Endodermal cell (in vitro differentiated cells): ENCODE data around the gene SUGCT. TPM values are rescaled to one million over a fixed set of nuclear protein-coding genes. Genes with fewer than 3 reads are reported as not detected.

ENCODE experiments used
- DNase-seq: peaks from one replicate; pipeline ENCODE4 v3.0.0-alpha.2; 2017
- H3K27ac ChIP-seq: 2 replicates; pipeline ENCODE4 v1.5.1; 2013; ENCODE audit warnings: mild to moderate bottlenecking, low read depth, low read length, moderate library complexity
- H3K27me3 ChIP-seq: 2 replicates; pipeline ENCODE4 v1.6.1; 2013; ENCODE audit warnings: mild to moderate bottlenecking, low read length, moderate library complexity; ENCODE audit not compliant: insufficient read depth, control insufficient read depth, poor library complexity, severe bottlenecking
- H3K36me3 ChIP-seq: 2 replicates; pipeline ENCODE4 v1.7.0; 2013; ENCODE audit warnings: mild to moderate bottlenecking, low read length, moderate library complexity; ENCODE audit not compliant: control insufficient read depth, insufficient read depth
- H3K4me1 ChIP-seq: one replicate; pipeline ENCODE4 v1.7.0; 2013; ENCODE audit warnings: low read length; ENCODE audit not compliant: control insufficient read depth, insufficient read depth
- H3K4me3 ChIP-seq: 2 replicates; pipeline ENCODE4 v1.5.1; 2013; ENCODE audit warnings: mild to moderate bottlenecking, low read length, moderate library complexity
- H3K9ac ChIP-seq: 2 replicates; pipeline ENCODE4 v1.6.1; 2013; ENCODE audit warnings: mild to moderate bottlenecking, low read length, moderate library complexity; ENCODE audit not compliant: poor library complexity, severe bottlenecking; ENCODE audit errors: extremely low read depth
- H3K9me3 ChIP-seq: 2 replicates; pipeline ENCODE4 v1.6.1; 2013; ENCODE audit warnings: mild to moderate bottlenecking, low read length, moderate library complexity; ENCODE audit not compliant: control insufficient read depth
- H3K27ac Mint-ChIP-seq: 2 replicates; pipeline ENCODE4 v1.8.0; 2020; ENCODE audit warnings: mixed read lengths
- H3K27me3 Mint-ChIP-seq: 2 replicates; pipeline ENCODE4 v1.8.0; 2021; ENCODE audit warnings: mild to moderate bottlenecking, mixed read lengths; ENCODE audit not compliant: insufficient read depth
- H3K36me3 Mint-ChIP-seq: 2 replicates; pipeline ENCODE4 v1.8.0; 2020; ENCODE audit warnings: low read depth, mixed read lengths
- H3K4me1 Mint-ChIP-seq: 2 replicates; pipeline ENCODE4 v1.8.0; 2020; ENCODE audit warnings: mixed read lengths
- H3K4me3 Mint-ChIP-seq: 2 replicates; pipeline ENCODE4 v1.8.0; 2020; ENCODE audit warnings: mild to moderate bottlenecking, moderate library complexity, mixed read lengths
- H3K9me3 Mint-ChIP-seq: 2 replicates; pipeline ENCODE4 v1.8.0; 2020; ENCODE audit warnings: mild to moderate bottlenecking, mixed read lengths
- CTCF ChIP-seq: fragments of 200-600 bp; sonication (generic); conservative IDR thresholded peaks from 2 replicates; pipeline ENCODE4 v1.5.0; 2021; ENCODE audit warnings: antibody characterized with exemption, mild to moderate bottlenecking
- WGBS, 2 experiments: methylation state at CpG; one replicate each; pipeline versions ENCODE4 v1.1.5 to v1.1.7; 2013; ENCODE audit warnings: missing lambda C conversion rate in 2 of 2, mixed read lengths in 1 of 2; ENCODE audit not compliant: insufficient coverage in 1 of 2, insufficient read length in 1 of 2; 5-methylcytosine and 5-hydroxymethylcytosine counted together
- total RNA-seq, 2 donors: library from RNA; stranded (reverse); fragmentation: NEBNext Ultra II Directional in 1 of 2; extraction: Animal tissue kit (Norgen Biotek cat#: 25700) in 1 of 2; gene quantifications; 2 replicates in 1 of 2; 3 replicates in 1 of 2; pipeline ENCODE4 v1.2.1, GENCODE V29; 2021

The SUGCT gene
- total RNA-seq, 2 donors from 2014 or later = 3.6 to 3.9 TPM

DNA sequence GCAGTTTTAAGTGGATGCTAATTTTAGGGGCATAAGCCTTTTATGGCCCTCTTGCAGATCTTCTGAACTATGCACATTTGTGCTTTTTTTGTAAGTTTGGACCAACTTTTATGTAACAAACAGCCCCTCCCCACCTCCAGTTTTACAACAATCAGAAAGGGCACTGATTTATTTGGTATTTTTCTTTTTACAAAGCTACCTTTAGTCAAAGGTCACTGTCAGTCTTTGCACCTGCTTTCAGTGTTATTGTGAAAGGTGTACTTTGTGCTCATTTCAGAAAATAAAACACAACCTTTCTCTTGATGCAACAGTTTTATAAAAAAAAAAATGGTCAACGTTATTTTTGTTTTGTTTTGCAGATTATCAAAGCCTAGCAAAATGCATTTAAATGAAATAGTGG lies 39.6 kb upstream of the SUGCT start:
- TF ChIP-seq CTCF = no peak
- Mint-ChIP-seq H3K4me1 (peaks cover 9% of the 10 kb centered on the region), H3K9me3 (no peaks in the 10 kb centered on the region), H3K4me3 (no peak overlapping the region), H3K36me3 (peaks cover 29% of the 10 kb centered on the region), H3K27me3 (no peaks in the 10 kb centered on the region), H3K27ac (no peak overlapping the region)
- Histone ChIP-seq H3K4me1 (no peaks in the 10 kb centered on the region), H3K9me3 (no peaks in the 10 kb centered on the region), H3K4me3 (no peak overlapping the region), H3K27me3 (no peaks in the 10 kb centered on the region), H3K9ac (no peak overlapping the region), H3K36me3 (peaks cover 56% of the 10 kb centered on the region), H3K27ac (no peak overlapping the region)
- no peak for DNase-seq
- 82% methylated on average over 1 of the region's 1 CpG; no CpG with 5 or more reads in 1 of the 2 experiments for WGBS, 2 experiments

DNA sequence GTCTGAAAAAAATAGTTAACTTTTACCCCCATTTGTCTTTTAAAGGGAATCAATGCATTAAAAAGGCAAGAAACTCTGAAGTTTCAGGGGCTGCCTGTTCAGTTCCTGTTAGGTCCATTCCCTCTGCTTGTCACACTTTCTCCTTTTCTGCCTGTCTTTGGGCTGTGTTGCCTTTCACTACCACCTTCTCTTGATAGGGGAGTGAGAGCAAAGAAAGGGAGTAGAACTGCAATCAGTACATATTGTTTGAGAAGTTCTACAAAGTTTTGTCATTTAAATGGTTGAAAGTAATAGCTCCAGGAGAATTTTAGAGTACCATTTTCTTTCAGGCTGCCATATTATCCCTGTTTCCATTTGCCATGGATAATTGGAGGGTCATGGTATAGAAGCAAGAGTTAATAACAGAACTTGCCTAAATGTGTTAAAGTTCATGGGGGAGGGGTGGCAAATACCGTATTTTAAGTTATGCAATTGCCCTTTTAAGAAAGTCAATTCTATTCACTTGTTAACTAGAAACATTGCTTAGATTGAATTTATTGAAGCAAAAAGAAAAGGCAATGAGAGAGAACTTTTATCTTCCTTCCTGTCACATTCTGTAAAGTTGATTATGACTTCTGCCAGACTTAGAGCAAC lies 39.0 kb upstream of the SUGCT start:
- no peaks in the 10 kb centered on the region for H3K9me3 ChIP-seq
- no peak overlapping the region for H3K4me3 Mint-ChIP-seq
- no peak for TF ChIP-seq CTCF
- peaks cover 9% of the 10 kb centered on the region for H3K4me1 Mint-ChIP-seq
- H3K9ac ChIP-seq = no peak overlapping the region
- no peaks in the 10 kb centered on the region for H3K4me1 ChIP-seq
- no peak overlapping the region for H3K4me3 ChIP-seq
- H3K27ac ChIP-seq = peak overlapping the region; percentile 10
- no peaks in the 10 kb centered on the region for H3K9me3 Mint-ChIP-seq
- H3K36me3 ChIP-seq = peaks cover 56% of the 10 kb centered on the region
- H3K27me3 ChIP-seq = no peaks in the 10 kb centered on the region
- H3K27me3 Mint-ChIP-seq = no peaks in the 10 kb centered on the region
- 60% methylated on average over 1 of the region's 1 CpG; no CpG with 5 or more reads in 1 of the 2 experiments for WGBS, 2 experiments
- H3K27ac Mint-ChIP-seq = no peak overlapping the region
- H3K36me3 Mint-ChIP-seq = peaks cover 26% of the 10 kb centered on the region
- DNase-seq = no peak

DNA sequence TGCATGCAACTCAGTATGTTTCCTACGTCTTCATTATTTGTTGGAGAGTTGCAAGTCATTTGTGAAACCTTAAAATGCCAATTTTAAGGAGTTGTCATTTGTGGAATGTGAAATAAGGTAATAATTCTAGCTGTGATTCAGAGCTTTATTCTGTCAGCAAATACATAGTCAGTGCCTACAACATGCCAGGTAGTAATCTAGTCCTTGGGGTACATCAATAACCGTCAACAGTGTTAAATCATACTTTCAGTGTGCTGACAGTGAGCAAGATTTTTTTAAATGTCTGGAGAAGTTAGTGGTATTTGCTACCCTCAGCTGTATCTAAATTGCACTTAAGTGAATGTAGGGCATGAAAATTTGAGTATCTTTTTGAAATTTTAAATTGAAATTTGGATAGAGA lies 37.1 kb upstream of the SUGCT start:
- Histone ChIP-seq H3K27ac (no peak overlapping the region), H3K4me3 (no peak overlapping the region), H3K4me1 (no peaks in the 10 kb centered on the region), H3K9ac (no peak overlapping the region), H3K9me3 (no peaks in the 10 kb centered on the region), H3K27me3 (no peaks in the 10 kb centered on the region), H3K36me3 (peaks cover 45% of the 10 kb centered on the region)
- no peak for DNase-seq
- H3K27me3 Mint-ChIP-seq = no peaks in the 10 kb centered on the region
- no peak overlapping the region for H3K4me3 Mint-ChIP-seq
- peaks cover 9% of the 10 kb centered on the region for H3K4me1 Mint-ChIP-seq
- 83 to 92% methylated on average over 2 of the region's 2 CpGs for WGBS, 2 experiments
- H3K9me3 Mint-ChIP-seq = no peaks in the 10 kb centered on the region
- no peak for TF ChIP-seq CTCF
- peaks cover 23% of the 10 kb centered on the region for H3K36me3 Mint-ChIP-seq
- no peak overlapping the region for H3K27ac Mint-ChIP-seq
